ENCODE data around the gene UBR4.
A peak's percentile ranks its signal among the peaks of the same experiment; 100 is the strongest.

Gene UBR4

GRCh38 chr1:19121192-19121591 is 88.9 kb downstream of the UBR4 start:
- TF ChIP-seq CTCF (conservative IDR thresholded peaks at IDR 0.05), result no peak
- H3K27ac ChIP-seq, result no peak overlapping the region

- no peak overlapping the region for H3K27ac ChIP-seq
- TF ChIP-seq CTCF (conservative IDR thresholded peaks at IDR 0.05), result no peak
Measured at GRCh38 chr1:19120070-19120469, 90.0 kb downstream of the UBR4 start.

GRCh38 chr1:19115082-19115808 is 94.8 kb downstream of the UBR4 start:
- no peak overlapping the region for H3K27ac ChIP-seq
- TF ChIP-seq CTCF (conservative IDR thresholded peaks at IDR 0.05), result no peak

- TF ChIP-seq CTCF (conservative IDR thresholded peaks at IDR 0.05), result peak; percentile 73
- no peak overlapping the region for H3K27ac ChIP-seq
Measured at GRCh38 chr1:19113697-19114092, 96.4 kb downstream of the UBR4 start.

GRCh38 chr1:19112891-19113696 is 97.0 kb downstream of the UBR4 start:
- no peak overlapping the region for H3K27ac ChIP-seq
- no peak for TF ChIP-seq CTCF (conservative IDR thresholded peaks at IDR 0.05)

GRCh38 chr1:19110257-19110927 is 99.7 kb downstream of the UBR4 start:
- no peak for TF ChIP-seq CTCF (conservative IDR thresholded peaks at IDR 0.05)
- H3K27ac ChIP-seq, result no peak overlapping the region

GRCh38 chr1:19109545-19109944 is 100.5 kb downstream of the UBR4 start:
- H3K27ac ChIP-seq, result no peak overlapping the region
- no peak for TF ChIP-seq CTCF (conservative IDR thresholded peaks at IDR 0.05)

Data from VCaP (cell line).